A204.1 (cell line): ENCODE measurements around the gene HYLS1.
A peak's percentile ranks its signal among the peaks of the same experiment; 100 is the strongest.
"Not testable (repeated sequence)": the region's sequence is repeated elsewhere in the genome, so short reads cannot be mapped to it uniquely, and the experiment has no call there.

Experiments used
- FAIRE-seq: peaks from 2 replicates; lab custom pipeline; 2012; peaks lifted over from hg19 to GRCh38; lab: Jason Lieb, UNC

The HYLS1 gene

GRCh38 chr11:125887373-125888324, at the start of gene HYLS1:
TSS of gene HYLS1 (plus strand) at chr11:125887668. CDS start at chr11:125899369, 11,701 bp downstream.
- peak; percentile 93 for FAIRE-seq

GRCh38 chr11:125842321-125842948, 45.0 kb upstream of the HYLS1 start:
- FAIRE-seq, result no peak

GRCh38 chr11:125846188-125846587, 41.3 kb upstream of the HYLS1 start:
- no peak for FAIRE-seq

- not testable (repeated sequence) for FAIRE-seq
These were observed 29.8 kb upstream of the HYLS1 start for GRCh38 chr11:125857670-125858069.

- not testable (repeated sequence) for FAIRE-seq
These were observed 24.7 kb upstream of the HYLS1 start for GRCh38 chr11:125862786-125863185.

GRCh38 chr11:125865354-125865753, 22.1 kb upstream of the HYLS1 start:
- FAIRE-seq, result not testable (repeated sequence)

GRCh38 chr11:125869521-125869920, 17.9 kb upstream of the HYLS1 start:
- FAIRE-seq, result no peak

- FAIRE-seq, result no peak
These were observed 15.9 kb upstream of the HYLS1 start for GRCh38 chr11:125871391-125872137.

GRCh38 chr11:125872138-125872491, 15.4 kb upstream of the HYLS1 start:
- no peak for FAIRE-seq

GRCh38 chr11:125873881-125874555, 13.4 kb upstream of the HYLS1 start:
- FAIRE-seq, result no peak

- FAIRE-seq, result peak; percentile 89
These were observed 12.8 kb upstream of the HYLS1 start for GRCh38 chr11:125874556-125875124.

GRCh38 chr11:125881291-125881690, 6.2 kb upstream of the HYLS1 start:
- FAIRE-seq, result no peak

GRCh38 chr11:125883375-125883774, 4.1 kb upstream of the HYLS1 start:
- no peak for FAIRE-seq

- FAIRE-seq, result no peak
These were observed 483 bp upstream of the HYLS1 start for GRCh38 chr11:125886997-125887372.

GRCh38 chr11:125890447-125891100, 3.1 kb downstream of the HYLS1 start:
- no peak for FAIRE-seq

- no peak for FAIRE-seq
These were observed 4.6 kb downstream of the HYLS1 start for GRCh38 chr11:125892071-125892470.

- no peak for FAIRE-seq
These were observed 5.5 kb downstream of the HYLS1 start for GRCh38 chr11:125892994-125893393.

GRCh38 chr11:125901872-125902271, 14.4 kb downstream of the HYLS1 start:
- FAIRE-seq, result no peak

GRCh38 chr11:125902277-125902926, 14.9 kb downstream of the HYLS1 start:
- FAIRE-seq, result no peak

GRCh38 chr11:125902927-125903710, 15.7 kb downstream of the HYLS1 start, which contains the start of gene PUS3:
TSS of gene PUS3 (minus strand) at chr11:125903206. CDS start at chr11:125896284, 6,922 bp downstream.
- peak; percentile 35 for FAIRE-seq
